GM21723 (cell line): ENCODE results near the gene PGPEP1.
"Not testable (repeated sequence)": the region's sequence is repeated elsewhere in the genome, so short reads cannot be mapped to it uniquely, and the experiment has no call there.

Experiments used
- ATAC-seq: cut with Tn5 transposase; IDR thresholded peaks from one replicate; pipeline ENCODE4 v1.9.1; 2021; ENCODE audit warnings: mild to moderate bottlenecking, moderate library complexity; ENCODE audit not compliant: unreplicated experiment

PGPEP1 gene

GRCh38 chr19:18389726-18390064 is 49.3 kb downstream of the PGPEP1 start:
- no peak for ATAC-seq

- ATAC-seq = no peak
Observed at GRCh38 chr19:18390065-18390907, 49.9 kb downstream of the PGPEP1 start.

DNA sequence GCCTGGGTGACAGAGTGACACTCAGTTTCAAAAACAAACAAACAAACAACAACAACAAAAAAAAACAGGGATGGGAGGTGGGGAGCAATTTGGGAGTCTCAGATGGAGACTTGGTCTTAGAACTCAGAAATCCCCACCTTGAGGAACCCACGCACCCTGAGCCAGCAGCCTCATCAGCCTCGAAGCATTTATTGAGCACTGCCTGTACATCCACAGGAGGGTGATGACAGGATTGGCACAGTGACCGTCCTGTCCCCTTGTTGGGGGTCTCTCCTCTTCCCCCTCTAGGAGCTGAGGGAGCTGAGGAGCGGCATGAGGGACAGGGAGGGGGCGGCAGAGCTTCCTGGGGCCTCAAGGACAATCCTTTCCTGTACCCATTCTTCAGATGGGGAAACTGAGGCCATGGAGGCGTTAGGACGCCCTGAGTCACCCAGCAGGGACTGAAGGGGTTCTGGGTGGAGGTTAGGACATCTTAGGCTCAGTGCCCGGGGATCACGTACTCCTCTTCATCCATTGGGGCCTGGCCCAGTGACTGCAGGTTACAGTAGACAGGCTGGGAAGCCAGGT is 51.2 kb downstream of the PGPEP1 start:
- no peak for ATAC-seq

- ATAC-seq = no peak
Observed at GRCh38 chr19:18392417-18392816, 52.0 kb downstream of the PGPEP1 start.

DNA sequence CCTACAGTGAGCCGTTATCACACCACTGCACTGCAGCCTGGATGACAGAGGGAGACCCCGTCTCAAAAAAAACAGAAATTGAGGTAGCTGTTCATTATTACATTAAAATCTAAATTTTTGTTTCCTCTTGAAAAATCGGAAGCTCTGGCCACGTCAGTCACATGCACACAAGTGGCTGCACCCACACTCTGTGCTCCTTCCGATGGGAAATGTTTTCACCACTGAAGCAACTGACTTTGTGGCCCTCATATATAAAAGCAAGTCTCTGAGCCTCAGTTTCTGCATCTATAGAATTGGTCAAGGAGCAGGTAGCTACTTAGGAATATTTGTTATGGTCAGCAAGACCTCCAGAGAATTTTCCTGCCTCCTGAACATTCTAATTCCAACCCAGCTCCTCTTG is 52.5 kb downstream of the PGPEP1 start:
- no peak for ATAC-seq

DNA sequence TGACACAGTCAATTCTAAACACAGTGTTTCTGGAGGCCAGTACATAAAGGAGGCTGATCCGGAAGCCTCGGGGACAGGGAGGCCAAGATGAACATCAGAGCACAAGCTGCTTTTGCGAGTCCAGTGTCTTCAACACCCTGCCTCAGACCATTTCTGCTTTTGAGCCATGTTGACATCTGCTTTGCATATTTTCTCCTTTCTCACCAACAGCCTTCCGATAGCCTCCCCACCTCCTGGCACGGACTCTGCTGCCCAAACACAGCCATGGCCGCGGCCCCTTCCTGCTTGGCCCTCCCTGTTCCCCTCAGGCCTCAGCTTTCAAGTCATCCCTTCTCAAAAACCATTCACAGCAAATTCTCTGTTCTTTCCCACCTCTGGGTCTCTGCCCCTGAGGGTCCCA is 53.4 kb downstream of the PGPEP1 start:
- ATAC-seq = no peak

- no peak for ATAC-seq
Observed at GRCh38 chr19:18396471-18397241, 56.3 kb downstream of the PGPEP1 start.

- ATAC-seq = no peak
Observed at GRCh38 chr19:18397242-18398202, 57.1 kb downstream of the PGPEP1 start, which contains the start of gene LRRC25. Gene LRRC25 (minus strand): TSS chr19:18397622. CDS start chr19:18396963, 659 bp downstream.

DNA sequence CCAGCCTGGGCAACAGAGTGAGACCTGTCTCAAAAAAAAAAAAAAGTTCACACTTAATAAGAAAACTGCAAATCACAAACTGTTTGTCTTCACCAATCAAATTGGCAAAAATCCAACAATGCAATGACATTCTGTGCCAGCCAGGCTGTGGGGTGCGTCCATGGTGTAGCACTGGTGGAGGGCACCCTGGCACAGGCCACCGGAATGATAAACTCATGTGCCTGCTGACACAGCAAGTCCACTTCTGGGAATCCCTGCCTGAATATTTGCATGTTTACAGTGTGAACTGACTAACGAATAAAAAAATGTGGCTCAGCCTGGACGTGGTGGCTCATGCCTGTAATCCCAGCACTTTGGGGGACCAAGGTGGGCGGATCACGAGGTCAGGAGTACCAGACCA is 58.6 kb downstream of the PGPEP1 start:
- no peak for ATAC-seq

GRCh38 chr19:18401580-18402112 is 61.2 kb downstream of the PGPEP1 start:
- no peak for ATAC-seq

- ATAC-seq = not testable (repeated sequence)
Observed at GRCh38 chr19:18402455-18403248, 62.3 kb downstream of the PGPEP1 start.

- ATAC-seq = not testable (repeated sequence)
Observed at GRCh38 chr19:18405754-18406153, 65.4 kb downstream of the PGPEP1 start.

GRCh38 chr19:18406749-18407148 is 66.4 kb downstream of the PGPEP1 start:
- no peak for ATAC-seq

DNA sequence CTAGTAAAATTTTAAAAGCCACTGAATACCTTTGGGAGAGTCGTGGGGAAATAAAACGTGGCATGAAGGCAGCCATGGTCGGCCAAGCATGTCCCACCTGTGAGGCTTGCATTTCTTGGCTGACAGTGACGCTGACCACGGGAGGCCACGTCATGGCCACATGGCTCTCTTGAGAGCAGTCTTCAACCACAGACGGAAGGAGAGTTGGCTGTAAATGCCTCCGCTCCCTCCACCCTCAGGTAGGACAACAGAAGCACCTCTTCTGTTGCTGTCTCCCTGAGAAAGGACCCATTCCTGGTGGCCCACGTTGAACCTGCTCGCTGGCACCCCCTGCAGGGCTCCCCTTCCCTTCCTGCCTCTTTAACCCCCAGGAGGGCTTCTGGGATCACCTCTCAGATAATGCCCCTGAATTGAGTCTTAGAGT is 67.7 kb downstream of the PGPEP1 start:
- no peak for ATAC-seq

DNA sequence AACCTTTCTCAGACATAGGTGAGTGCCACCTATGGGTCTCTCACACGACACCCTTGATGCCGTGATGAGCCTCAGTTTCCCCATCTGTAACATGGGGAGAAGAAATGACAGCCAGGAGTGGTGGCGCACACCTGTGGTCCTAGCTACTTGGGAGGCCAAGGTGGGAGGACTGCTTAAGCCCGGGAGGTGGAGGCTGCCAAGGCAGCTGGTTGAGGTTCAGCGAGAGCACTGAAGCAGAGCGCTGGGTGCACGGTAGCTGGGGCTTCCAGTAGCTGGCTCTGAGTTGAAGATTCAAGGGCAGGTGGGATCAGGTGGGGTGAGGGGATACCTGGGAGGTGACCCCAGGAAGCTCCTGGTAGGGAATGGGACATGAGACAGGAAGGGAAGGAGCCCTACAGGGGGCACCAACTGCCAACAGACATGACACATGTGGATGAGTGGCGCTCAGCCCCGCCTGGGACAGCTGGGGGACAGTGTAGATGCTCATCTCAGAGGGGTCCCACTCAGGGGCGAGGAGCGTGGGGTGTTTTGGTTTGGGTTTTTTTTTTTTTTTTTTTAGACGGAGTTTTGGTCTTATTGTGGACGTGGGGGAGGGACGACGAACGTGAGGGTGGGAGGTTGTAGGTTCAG is 72.3 kb downstream of the PGPEP1 start:
- no peak for ATAC-seq

DNA sequence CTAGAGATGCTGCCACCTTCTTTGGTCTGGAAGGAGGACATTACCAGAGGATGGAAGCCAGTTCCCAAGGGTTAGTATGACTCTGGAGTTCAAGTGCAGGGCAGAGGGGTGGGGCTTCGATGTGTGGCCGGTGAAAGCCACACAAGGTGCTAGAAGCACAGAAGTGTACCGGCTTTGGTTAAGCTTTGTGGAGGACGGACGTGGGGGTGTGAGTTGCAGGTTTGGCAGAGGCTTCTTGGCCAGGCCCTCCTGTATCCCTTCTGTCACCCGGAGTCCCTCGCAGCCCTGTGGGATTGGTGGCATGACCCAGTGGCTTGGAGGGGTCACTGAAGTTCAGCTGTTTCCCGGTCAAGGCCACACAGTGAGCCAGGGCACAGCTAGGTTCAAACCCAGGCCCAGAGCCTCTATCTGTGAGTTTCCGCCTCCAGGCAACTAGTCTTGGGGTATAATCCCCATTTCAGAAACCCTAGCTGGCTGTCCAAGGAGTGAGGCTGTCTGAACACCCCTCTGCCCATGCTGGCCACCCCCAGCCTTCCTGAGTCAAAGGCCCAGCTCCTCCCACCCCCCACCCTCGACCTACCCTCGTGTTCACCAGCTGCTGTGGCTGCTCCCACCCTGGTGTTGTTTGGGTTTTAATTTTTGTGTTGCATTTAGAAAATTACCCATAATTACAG is 74.2 kb downstream of the PGPEP1 start:
- ATAC-seq = no peak

DNA sequence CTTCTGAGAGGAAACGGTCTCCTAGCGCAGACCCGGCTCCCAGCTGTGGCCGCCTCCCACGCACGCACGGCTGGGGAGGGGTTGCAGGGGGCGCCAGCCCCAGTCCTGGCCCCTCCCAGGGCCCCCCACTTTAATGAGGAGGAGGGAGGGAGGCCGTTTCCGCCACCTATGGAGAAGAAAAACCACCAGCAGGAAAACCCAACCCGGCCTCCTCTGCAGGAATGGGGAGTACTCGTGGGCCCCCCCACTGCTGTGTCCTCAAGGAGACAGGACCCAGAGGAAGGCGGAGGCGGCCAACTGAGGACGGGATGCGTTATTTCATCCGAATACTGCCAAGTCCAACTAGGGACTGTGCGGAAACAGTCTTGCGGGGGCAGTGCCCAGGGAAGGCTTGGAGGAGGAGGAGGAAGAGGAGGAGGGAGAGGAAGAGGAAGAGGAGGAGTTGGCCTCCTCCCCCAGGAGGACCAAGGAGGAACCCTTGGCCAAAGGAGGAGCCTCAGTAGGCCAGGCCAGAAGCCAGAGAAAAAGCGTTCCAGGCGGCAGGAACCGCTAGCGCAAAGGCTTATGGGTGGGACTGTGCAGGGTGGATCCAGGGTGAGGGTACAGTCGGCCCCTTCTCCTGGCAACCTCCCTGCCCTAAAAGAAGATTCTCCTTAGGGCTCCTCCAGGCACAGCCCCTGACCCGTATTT is 74.9 kb downstream of the PGPEP1 start:
- ATAC-seq = no peak

DNA sequence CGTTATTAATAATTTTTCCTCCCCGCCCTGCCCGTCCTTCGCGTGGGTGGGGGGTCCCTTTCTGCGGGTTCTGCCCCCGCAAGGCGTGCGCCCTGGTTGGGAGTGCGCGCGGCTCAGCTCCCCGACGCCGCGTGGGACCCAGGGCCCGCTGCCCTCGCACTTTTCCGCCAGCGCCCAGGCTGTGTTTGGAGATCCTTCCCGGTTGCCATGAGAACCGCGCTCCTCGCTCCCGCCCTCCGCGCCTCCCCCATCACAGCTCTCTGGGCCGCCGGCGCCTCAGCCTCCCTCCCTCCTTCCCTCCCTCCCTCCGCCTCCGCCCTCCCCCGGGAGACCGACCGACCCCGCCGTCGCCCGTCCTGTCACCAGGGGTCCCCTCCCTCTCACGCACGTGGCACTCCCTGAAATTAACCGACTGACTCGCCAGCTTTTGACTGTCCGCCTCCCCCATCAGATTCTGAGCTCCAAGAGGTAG is 76.4 kb downstream of the PGPEP1 start:
- ATAC-seq = no peak
